GM13976 (cell line): ENCODE results near the gene PPP1R2.

Experiments
- DNase-seq: peaks from one replicate; pipeline ENCODE4 v3.0.0; 2012; ENCODE audit warnings: low spot score
- CTCF ChIP-seq: IDR thresholded peaks from 2 replicates; pipeline ENCODE4 v1.5.1; 2012; ENCODE audit warnings: borderline replicate concordance, mild to moderate bottlenecking; ENCODE audit not compliant: insufficient read depth; ENCODE audit errors: extremely low read depth, missing control alignments, control extremely low read depth
- in situ Hi-C: fragments of 300-500 bp; cut with MboI; formaldehyde crosslinking; loops from one replicate; pipeline ENCODE4 v1.12.0; 2022; ENCODE audit warnings: low sequenced_read_pairs, mixed read lengths, inconsistent platforms; ENCODE audit not compliant: unreplicated experiment

Gene PPP1R2

GRCh38 chr3:195535293-195535692 lies 7.8 kb downstream of the PPP1R2 start:
- DNase-seq: no peak
- no peak for TF ChIP-seq CTCF
- in situ Hi-C loops: loop anchor here (25.0 kb wide), 1 partner anchor 848 kb away; the partner anchor contains the start of gene FAM43A

GRCh38 chr3:195532834-195533233 lies 10.3 kb downstream of the PPP1R2 start:
- no peak for DNase-seq
- no peak for TF ChIP-seq CTCF
- in situ Hi-C loops: loop anchor here (25.0 kb wide), 1 partner anchor 846 kb away; the partner anchor contains the start of gene FAM43A

GRCh38 chr3:195532345-195532744 lies 10.8 kb downstream of the PPP1R2 start:
- TF ChIP-seq CTCF: no peak
- no peak for DNase-seq
- in situ Hi-C loops: loop anchor here (25.0 kb wide), 1 partner anchor 845 kb away; the partner anchor contains the start of gene FAM43A

GRCh38 chr3:195531683-195532082 lies 11.4 kb downstream of the PPP1R2 start:
- TF ChIP-seq CTCF: no peak
- in situ Hi-C loops: loop anchor here (25.0 kb wide), 1 partner anchor 844 kb away; the partner anchor contains the start of gene FAM43A
- no peak for DNase-seq

- in situ Hi-C loops: loop anchor here (25.0 kb wide), 1 partner anchor 839 kb away; the partner anchor contains the start of gene FAM43A
- TF ChIP-seq CTCF: no peak
- no peak for DNase-seq
Measured at GRCh38 chr3:195526492-195526891, 16.6 kb downstream of the PPP1R2 start.

- DNase-seq: no peak
- in situ Hi-C loops: loop anchor here (5.0 kb wide), 1 partner anchor 252 kb away; the partner anchor contains the start of gene XXYLT1
- no peak for TF ChIP-seq CTCF
Measured at GRCh38 chr3:195524171-195524896, 18.8 kb downstream of the PPP1R2 start.
